ENCODE results near the gene SNAPC3.

Gene SNAPC3

GRCh38 chr9:15492485-15493150, 69.9 kb downstream of the SNAPC3 start:
- DNase-seq (ENCODE audit: low read depth) = no peak

GRCh38 chr9:15498246-15498995, 75.7 kb downstream of the SNAPC3 start:
- DNase-seq (ENCODE audit: low read depth) = no peak

- DNase-seq (ENCODE audit: low read depth) = no peak
These were observed 76.5 kb downstream of the SNAPC3 start for GRCh38 chr9:15499139-15499538.

- no peak for DNase-seq (ENCODE audit: low read depth)
These were observed 78.5 kb downstream of the SNAPC3 start for GRCh38 chr9:15501179-15501578.

GRCh38 chr9:15501803-15502202, 79.1 kb downstream of the SNAPC3 start:
- no peak for DNase-seq (ENCODE audit: low read depth)

GRCh38 chr9:15505921-15506320, 83.2 kb downstream of the SNAPC3 start:
- DNase-seq (ENCODE audit: low read depth) = no peak

- DNase-seq (ENCODE audit: low read depth) = no peak
These were observed 87.5 kb downstream of the SNAPC3 start for GRCh38 chr9:15509931-15510788.

GRCh38 chr9:15510789-15511575, 88.3 kb downstream of the SNAPC3 start, which contains the start of gene PSIP1:
TSS of gene PSIP1 (minus strand) at chr9:15510970. CDS start at chr9:15510188, 782 bp downstream.
- DNase-seq (ENCODE audit: low read depth) = peak; percentile 49

All from HS-27A (cell line).